ENCODE measurements around the gene AKT3.

AKT3 gene

DNA sequence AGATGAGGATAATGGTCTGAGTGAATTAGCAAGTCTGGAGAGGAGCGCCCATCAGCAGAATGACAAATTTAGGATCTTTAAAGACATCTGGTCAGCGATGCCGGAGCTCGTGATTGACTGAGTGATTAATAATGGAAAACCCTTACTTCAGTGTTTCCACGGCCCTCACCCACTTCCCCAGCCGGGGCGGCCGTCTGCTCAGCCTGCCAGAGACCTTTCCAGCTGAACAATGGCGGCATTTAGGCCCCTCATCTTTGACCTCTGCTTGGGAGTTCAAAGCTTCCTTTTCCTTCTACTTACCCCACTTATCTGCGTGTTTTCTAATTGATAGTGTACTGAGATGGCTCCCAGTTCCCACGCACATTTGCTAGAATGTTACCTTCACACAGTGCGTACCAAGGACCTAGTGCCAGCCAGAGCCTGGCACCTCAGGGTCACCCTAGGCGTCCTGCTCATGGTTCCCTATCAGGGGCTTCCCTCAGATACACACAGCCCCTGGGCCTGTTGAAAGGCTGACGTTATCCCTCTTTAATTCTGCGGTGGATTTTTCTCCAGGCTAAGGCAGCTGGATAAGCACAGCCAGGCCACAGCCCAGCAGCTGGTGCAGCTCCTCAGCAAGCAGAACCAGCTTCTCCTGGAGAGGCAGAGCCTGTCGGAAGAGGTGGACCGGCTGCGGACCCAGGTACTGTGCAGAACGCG, 361.4 kb downstream of the AKT3 start:
- Histone ChIP-seq H3K9ac (ENCODE audit: low read depth, low read length) (no peak overlapping the region), H3K9me3 (ENCODE audit: control insufficient read depth, insufficient read depth, low read length) (no peaks in the 10 kb centered on the region), H3K27me3 (ENCODE audit: control insufficient read depth, insufficient read depth, low read length) (no peaks in the 10 kb centered on the region), H3K36me3 (ENCODE audit: control insufficient read depth, insufficient read depth, low read length) (peaks cover 7% of the 10 kb centered on the region), H3K4me1 (ENCODE audit: control insufficient read depth, insufficient read depth, low read length) (peaks cover 30% of the 10 kb centered on the region), H3K4me3 (ENCODE audit: low read depth, low read length) (peak overlapping the region; percentile 32)

DNA sequence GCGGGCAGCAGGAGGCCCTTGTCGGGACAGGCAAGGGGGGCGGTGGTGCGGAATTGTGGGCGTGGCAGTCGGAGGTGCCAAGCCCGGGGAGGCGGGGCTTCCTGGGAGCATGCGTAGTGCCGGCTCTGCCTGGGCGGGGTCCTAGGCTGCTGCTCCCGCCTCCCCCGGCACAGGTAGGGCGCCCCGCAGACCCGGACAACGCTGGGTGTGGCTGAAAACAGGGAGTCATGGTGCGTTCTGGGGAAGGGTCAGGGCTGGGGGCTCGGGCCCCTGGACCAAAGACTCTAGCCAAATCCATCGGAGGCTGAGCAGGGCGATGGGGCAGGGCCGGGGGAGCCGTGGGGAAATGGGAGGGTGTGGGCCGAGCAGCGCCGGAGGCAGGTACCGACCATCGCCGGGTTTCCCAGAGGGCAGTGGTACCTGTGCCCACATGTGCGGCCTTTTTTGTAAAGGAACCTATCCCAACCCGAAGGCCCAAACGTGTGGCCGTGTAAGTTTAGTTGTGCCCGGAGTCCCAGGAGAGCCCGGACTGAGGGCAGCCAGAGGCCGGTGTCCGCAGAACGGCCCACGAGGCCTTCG, 362.3 kb downstream of the AKT3 start:
- no peaks in the 10 kb centered on the region for H3K27me3 ChIP-seq (ENCODE audit: control insufficient read depth, insufficient read depth, low read length)
- H3K4me1 ChIP-seq (ENCODE audit: control insufficient read depth, insufficient read depth, low read length): peaks cover 30% of the 10 kb centered on the region
- peak overlapping the region; percentile 32 for H3K4me3 ChIP-seq (ENCODE audit: low read depth, low read length)
- peaks cover 7% of the 10 kb centered on the region for H3K36me3 ChIP-seq (ENCODE audit: control insufficient read depth, insufficient read depth, low read length)
- H3K9me3 ChIP-seq (ENCODE audit: control insufficient read depth, insufficient read depth, low read length): no peaks in the 10 kb centered on the region
- no peak overlapping the region for H3K9ac ChIP-seq (ENCODE audit: low read depth, low read length)

DNA sequence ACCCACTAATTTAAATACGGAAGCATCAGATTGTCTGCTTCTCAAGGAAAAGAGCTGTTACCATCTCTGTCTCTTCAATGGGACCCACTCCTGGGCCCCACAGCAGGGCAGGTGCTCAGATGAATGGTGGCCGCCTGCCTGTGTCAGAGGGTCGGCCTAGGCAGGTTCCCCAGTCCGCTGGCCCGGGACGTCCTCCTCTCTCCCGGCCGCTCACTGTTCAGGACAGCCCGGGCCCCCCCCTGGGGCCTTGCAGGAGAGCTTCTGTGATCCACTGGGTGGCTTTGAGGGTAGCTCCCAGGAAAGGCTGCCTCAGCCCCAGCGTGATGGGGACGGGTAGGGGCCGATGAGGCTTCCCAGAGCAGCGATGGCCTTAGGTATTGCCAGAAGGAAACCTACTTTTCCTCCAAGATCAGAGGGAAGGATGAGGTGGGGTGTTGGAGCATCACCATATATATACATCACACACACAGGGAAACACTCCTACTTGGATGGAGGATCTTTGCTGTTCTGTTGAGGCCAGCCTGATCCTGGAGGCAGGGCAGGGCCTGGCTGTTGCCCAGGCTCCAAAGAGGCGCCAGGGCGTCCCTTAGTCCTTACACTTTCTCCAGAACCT, 362.9 kb downstream of the AKT3 start:
- H3K9ac ChIP-seq (ENCODE audit: low read depth, low read length): no peak overlapping the region
- H3K4me3 ChIP-seq (ENCODE audit: low read depth, low read length): peak overlapping the region; percentile 27
- peaks cover 32% of the 10 kb centered on the region for H3K4me1 ChIP-seq (ENCODE audit: control insufficient read depth, insufficient read depth, low read length)
- peaks cover 7% of the 10 kb centered on the region for H3K36me3 ChIP-seq (ENCODE audit: control insufficient read depth, insufficient read depth, low read length)
- H3K27me3 ChIP-seq (ENCODE audit: control insufficient read depth, insufficient read depth, low read length): no peaks in the 10 kb centered on the region
- H3K9me3 ChIP-seq (ENCODE audit: control insufficient read depth, insufficient read depth, low read length): no peaks in the 10 kb centered on the region

DNA sequence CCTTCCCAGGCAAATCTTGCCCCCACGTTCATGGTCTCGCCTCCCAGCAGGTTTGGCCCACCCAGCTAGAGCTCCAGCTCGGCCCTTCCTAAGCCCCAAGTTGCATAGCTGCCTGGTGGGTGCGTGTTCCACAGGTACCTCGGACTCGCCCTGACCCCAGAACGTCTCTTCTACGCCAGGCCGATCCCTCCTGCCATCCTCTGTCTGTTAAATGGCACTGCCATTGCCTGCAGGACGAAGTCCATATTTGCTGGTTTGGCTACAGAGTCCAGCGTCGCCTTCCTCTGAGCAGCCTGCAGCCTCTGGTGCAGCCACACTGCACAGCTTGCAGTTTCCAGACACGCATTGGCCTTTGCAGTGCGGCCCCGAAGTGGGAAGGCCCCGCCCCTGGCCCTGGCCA, 366.1 kb downstream of the AKT3 start:
- Histone ChIP-seq H3K36me3 (ENCODE audit: control insufficient read depth, insufficient read depth, low read length) (peaks cover 3% of the 10 kb centered on the region), H3K4me1 (ENCODE audit: control insufficient read depth, insufficient read depth, low read length) (peaks cover 8% of the 10 kb centered on the region), H3K27me3 (ENCODE audit: control insufficient read depth, insufficient read depth, low read length) (no peaks in the 10 kb centered on the region), H3K4me3 (ENCODE audit: low read depth, low read length) (peak overlapping the region; percentile 53), H3K9ac (ENCODE audit: low read depth, low read length) (no peak overlapping the region), H3K9me3 (ENCODE audit: control insufficient read depth, insufficient read depth, low read length) (no peaks in the 10 kb centered on the region)

DNA sequence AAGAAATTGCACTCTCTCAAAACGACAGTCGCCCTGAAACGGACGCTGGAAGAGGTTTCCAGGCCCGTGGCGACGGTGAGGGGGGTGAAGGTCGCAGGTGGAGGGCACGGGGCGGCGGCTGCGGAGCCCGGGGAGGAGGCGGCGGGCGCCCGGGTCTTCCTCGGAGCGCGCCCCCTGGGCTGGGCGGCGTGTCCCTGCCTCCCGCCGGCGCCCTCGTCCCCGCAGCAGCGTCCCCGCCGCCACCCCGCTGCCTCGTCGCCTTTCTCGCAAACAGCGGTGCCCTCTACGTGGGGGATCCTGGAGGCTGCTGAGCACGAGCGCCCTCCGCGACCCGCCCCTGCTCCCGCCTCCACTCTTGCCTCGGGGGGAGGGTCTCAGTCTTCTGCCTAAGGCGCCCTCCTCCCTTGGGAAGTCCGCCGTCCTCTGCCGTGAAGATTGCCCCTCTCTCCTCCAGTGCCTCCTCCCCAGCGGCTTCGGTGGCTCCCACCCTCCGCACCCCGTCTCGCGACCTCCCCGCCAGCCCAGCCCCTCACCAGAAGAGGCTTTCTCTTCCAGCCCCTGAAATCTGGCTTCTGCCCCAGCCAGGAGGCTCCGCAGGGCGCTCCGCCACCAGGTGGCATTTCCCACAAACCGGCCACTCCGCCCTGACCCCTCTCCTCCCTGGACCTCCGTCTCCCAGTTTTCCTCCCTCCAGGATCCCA, 366.8 kb downstream of the AKT3 start:
- no peaks in the 10 kb centered on the region for H3K36me3 ChIP-seq (ENCODE audit: control insufficient read depth, insufficient read depth, low read length)
- peak overlapping the region; percentile 70 for H3K9ac ChIP-seq (ENCODE audit: low read depth, low read length)
- peak overlapping the region; percentile 53 for H3K4me3 ChIP-seq (ENCODE audit: low read depth, low read length)
- no peaks in the 10 kb centered on the region for H3K27me3 ChIP-seq (ENCODE audit: control insufficient read depth, insufficient read depth, low read length)
- H3K9me3 ChIP-seq (ENCODE audit: control insufficient read depth, insufficient read depth, low read length): no peaks in the 10 kb centered on the region
- peaks cover 5% of the 10 kb centered on the region for H3K4me1 ChIP-seq (ENCODE audit: control insufficient read depth, insufficient read depth, low read length)

DNA sequence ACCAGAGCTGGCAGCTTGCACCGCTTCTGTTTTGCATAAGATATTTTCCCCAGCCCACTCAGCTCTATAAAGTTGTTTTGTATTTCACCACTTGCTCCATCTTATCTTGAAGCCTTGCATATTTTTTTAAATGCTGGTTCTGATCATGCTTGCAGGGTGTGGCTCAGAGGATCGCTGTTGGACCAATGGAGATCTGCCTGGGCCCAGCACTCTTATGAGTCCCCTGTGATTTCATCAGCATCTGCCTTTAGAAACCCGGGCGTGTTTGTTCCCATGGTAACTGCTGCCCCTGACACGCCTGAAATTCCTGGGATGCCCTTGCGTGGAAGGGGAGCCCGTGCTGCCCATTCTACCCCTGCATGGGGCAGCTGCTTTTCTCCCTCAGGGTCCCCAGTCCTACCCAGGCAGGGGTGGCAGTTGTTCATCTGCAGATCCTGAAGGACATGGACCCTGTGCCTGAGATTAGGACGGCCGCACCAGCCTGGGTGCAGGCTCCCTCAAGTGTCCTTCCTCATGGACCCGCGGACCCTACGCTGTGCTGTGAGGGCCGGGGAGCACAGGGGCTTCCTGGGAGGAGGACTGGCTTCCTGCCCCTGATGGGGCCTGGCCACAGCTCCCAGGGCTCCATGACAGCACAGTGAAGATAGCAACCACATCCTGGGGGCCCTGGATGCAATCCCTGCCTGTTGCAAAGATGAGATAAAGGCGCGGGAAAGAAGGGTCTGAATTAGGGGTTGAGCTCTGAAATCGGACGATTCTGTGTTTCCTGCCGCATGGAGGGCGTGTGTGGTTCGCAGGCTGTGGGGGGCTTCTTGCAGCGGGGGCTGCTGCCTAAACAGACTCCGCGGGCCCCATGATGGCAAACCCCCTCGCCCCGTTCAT, 367.7 kb downstream of the AKT3 start:
- no peaks in the 10 kb centered on the region for H3K27me3 ChIP-seq (ENCODE audit: control insufficient read depth, insufficient read depth, low read length)
- H3K4me3 ChIP-seq (ENCODE audit: low read depth, low read length): peak overlapping the region; percentile 53
- peak overlapping the region; percentile 70 for H3K9ac ChIP-seq (ENCODE audit: low read depth, low read length)
- H3K36me3 ChIP-seq (ENCODE audit: control insufficient read depth, insufficient read depth, low read length): no peaks in the 10 kb centered on the region
- no peaks in the 10 kb centered on the region for H3K9me3 ChIP-seq (ENCODE audit: control insufficient read depth, insufficient read depth, low read length)
- H3K4me1 ChIP-seq (ENCODE audit: control insufficient read depth, insufficient read depth, low read length): peaks cover 3% of the 10 kb centered on the region

DNA sequence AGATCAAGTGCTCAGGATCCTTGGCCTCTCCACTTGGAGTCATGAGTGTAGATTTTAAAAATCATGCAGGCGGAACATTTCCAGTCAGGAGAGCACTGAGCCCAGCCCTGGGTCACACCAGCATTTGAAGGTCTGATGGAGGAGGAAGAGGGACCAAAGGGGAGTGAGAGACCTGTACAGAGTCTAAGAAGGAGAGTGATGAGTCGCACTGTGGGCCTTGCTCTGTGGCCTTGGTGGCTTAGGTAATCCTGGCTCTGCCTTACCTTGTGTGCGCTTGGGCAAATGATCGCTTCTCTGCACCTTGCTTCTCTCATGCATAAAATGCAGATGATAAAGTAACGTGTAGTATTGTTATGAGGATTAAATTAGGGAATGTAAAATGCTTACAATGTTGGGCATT, 368.9 kb downstream of the AKT3 start:
- Histone ChIP-seq H3K4me1 (ENCODE audit: control insufficient read depth, insufficient read depth, low read length) (peaks cover 6% of the 10 kb centered on the region), H3K4me3 (ENCODE audit: low read depth, low read length) (no peak overlapping the region), H3K9ac (ENCODE audit: low read depth, low read length) (no peak overlapping the region), H3K9me3 (ENCODE audit: control insufficient read depth, insufficient read depth, low read length) (no peaks in the 10 kb centered on the region), H3K36me3 (ENCODE audit: control insufficient read depth, insufficient read depth, low read length) (no peaks in the 10 kb centered on the region), H3K27me3 (ENCODE audit: control insufficient read depth, insufficient read depth, low read length) (no peaks in the 10 kb centered on the region)

DNA sequence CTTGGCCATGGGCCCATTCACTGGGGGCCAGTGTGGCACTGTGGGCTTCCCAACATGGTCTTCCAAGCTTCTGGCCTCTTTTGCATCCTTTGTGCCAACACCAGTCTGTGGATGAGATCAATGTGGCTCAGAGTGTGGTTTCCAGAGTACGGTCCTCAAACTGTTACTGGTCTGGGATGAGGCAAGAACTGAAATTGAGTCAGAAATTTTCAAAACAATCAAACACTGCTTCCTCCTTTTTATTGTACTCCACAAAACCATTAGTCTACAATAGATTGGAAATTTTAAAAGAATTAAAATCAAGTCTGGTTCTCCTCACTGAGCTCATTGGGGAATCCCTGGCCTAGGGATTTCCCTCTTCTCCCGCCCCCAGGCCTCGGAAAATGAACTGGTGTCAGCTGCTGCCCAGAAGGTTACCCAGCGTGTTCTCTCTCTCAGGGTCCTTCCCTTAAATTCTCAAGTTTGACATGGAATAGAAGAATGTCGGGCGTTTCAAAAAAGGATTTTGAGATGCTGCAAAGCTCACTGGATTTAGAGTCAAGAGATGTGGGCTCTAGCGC, 372.2 kb downstream of the AKT3 start:
- no peak overlapping the region for H3K4me3 ChIP-seq (ENCODE audit: low read depth, low read length)
- H3K9me3 ChIP-seq (ENCODE audit: control insufficient read depth, insufficient read depth, low read length): no peaks in the 10 kb centered on the region
- no peaks in the 10 kb centered on the region for H3K36me3 ChIP-seq (ENCODE audit: control insufficient read depth, insufficient read depth, low read length)
- no peak overlapping the region for H3K9ac ChIP-seq (ENCODE audit: low read depth, low read length)
- H3K27me3 ChIP-seq (ENCODE audit: control insufficient read depth, insufficient read depth, low read length): no peaks in the 10 kb centered on the region
- peaks cover 10% of the 10 kb centered on the region for H3K4me1 ChIP-seq (ENCODE audit: control insufficient read depth, insufficient read depth, low read length)

DNA sequence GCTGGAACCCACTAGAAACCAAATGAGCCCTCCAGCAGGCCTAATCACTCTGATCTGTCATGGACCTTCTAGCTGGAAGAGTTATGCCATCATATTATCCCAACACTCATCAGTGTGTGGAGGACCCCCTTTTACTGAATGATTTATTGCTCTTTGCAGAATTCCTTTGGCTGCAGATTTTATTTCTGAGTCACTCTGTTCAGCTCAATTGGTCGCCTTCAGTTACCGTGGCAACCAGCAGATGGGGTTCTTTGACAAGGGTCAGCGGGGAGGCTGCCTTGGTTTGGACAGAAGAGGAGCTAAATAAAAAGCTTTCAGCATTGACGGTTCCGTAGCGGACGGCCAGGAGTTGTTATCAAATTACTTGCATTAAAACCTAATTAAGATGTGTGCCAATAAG, 374.1 kb downstream of the AKT3 start:
- Histone ChIP-seq H3K27me3 (ENCODE audit: control insufficient read depth, insufficient read depth, low read length) (no peaks in the 10 kb centered on the region), H3K4me1 (ENCODE audit: control insufficient read depth, insufficient read depth, low read length) (peaks cover 21% of the 10 kb centered on the region), H3K9ac (ENCODE audit: low read depth, low read length) (no peak overlapping the region), H3K4me3 (ENCODE audit: low read depth, low read length) (no peak overlapping the region), H3K9me3 (ENCODE audit: control insufficient read depth, insufficient read depth, low read length) (no peaks in the 10 kb centered on the region), H3K36me3 (ENCODE audit: control insufficient read depth, insufficient read depth, low read length) (no peaks in the 10 kb centered on the region)

DNA sequence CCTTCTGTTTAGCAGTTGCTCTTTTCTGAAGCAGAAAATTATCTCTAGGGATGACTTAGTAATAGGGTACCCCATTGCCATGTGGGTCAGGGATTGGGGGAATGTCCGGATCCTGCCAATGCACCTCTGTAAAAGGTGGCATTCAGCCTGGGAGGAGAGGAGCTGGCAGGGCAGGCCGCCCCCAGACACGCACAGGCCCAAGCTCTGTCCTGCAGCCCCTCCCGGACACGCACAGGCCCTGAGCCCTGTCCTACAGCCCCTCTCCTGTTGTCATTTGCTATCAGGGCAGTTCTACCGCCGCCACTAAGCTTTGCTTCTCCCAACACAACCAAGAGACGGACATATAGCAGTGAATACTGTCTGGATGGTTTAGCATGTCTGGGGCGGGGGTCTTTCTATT, 375.1 kb downstream of the AKT3 start:
- Histone ChIP-seq H3K4me3 (ENCODE audit: low read depth, low read length) (peak overlapping the region; percentile 6), H3K9ac (ENCODE audit: low read depth, low read length) (no peak overlapping the region), H3K36me3 (ENCODE audit: control insufficient read depth, insufficient read depth, low read length) (no peaks in the 10 kb centered on the region), H3K27me3 (ENCODE audit: control insufficient read depth, insufficient read depth, low read length) (no peaks in the 10 kb centered on the region), H3K4me1 (ENCODE audit: control insufficient read depth, insufficient read depth, low read length) (peaks cover 25% of the 10 kb centered on the region), H3K9me3 (ENCODE audit: control insufficient read depth, insufficient read depth, low read length) (no peaks in the 10 kb centered on the region)
